Activated naive CD8-positive, alpha-beta T cell treated with anti-CD3 and anti-CD28 coated beads, Interleukin-2, amount 10 ng/mL, durations not matched to agents 7 days and 5 days (primary cell): ENCODE results near the gene MINDY4B. TPM values are rescaled to one million over a fixed set of nuclear protein-coding genes. Genes with fewer than 3 reads are reported as not detected.
"Not testable (repeated sequence)": the region's sequence is repeated elsewhere in the genome, so short reads cannot be mapped to it uniquely, and the experiment has no call there.

ENCODE experiments used
- ATAC-seq: fragments of 150-1000 bp; cut with Tn5 transposase; one replicate; pipeline ENCODE4 v1.10.0; 2021; ENCODE audit warnings: low read depth, moderate library complexity
- POLR2A ChIA-PET: fragments of 350-600 bp; sonication (Branson Sonifier 250); formaldehyde crosslinking; loops from one replicate; lab custom pipeline; 2021; ENCODE audit warnings: antibody characterized with exemption; lab: Charles Lee
- DNase-seq: peaks from one replicate; pipeline ENCODE4 v3.0.0; 2021
- H3K27ac Mint-ChIP-seq: one replicate; pipeline ENCODE4 v1.8.0; 2022; ENCODE audit warnings: mild to moderate bottlenecking, mixed read lengths
- H3K27me3 Mint-ChIP-seq: one replicate; pipeline ENCODE4 v1.8.0; 2022; ENCODE audit warnings: mild to moderate bottlenecking, moderate library complexity, mixed read lengths
- H3K36me3 Mint-ChIP-seq: one replicate; pipeline ENCODE4 v1.8.0; 2021; ENCODE audit warnings: mild to moderate bottlenecking, mixed read lengths
- H3K4me1 Mint-ChIP-seq: one replicate; pipeline ENCODE4 v1.8.0; 2021; ENCODE audit warnings: mixed read lengths
- H3K4me3 Mint-ChIP-seq: one replicate; pipeline ENCODE4 v1.8.0; 2022; ENCODE audit warnings: mild to moderate bottlenecking, moderate library complexity, mixed read lengths
- H3K9me3 Mint-ChIP-seq: one replicate; pipeline ENCODE4 v1.8.0; 2021; ENCODE audit warnings: mixed read lengths
- total RNA-seq, 2 experiments: library from RNA; stranded (reverse); gene quantifications; one replicate each; pipeline ENCODE4 v1.2.3, GENCODE V29; 2021

MINDY4B gene
- total RNA-seq, 2 experiments from 2014 or later: not detected

- POLR2A ChIA-PET, DNase-seq, H3K9me3 Mint-ChIP-seq, H3K27ac Mint-ChIP-seq, H3K4me3 Mint-ChIP-seq, H3K4me1 Mint-ChIP-seq, H3K36me3 Mint-ChIP-seq, ATAC-seq: not testable (repeated sequence)
- H3K27me3 Mint-ChIP-seq: peaks cover 11% of the 10 kb centered on the region
These were observed 47.3 kb downstream of the MINDY4B start for GRCh38 chr3:150857936-150858335.

DNA sequence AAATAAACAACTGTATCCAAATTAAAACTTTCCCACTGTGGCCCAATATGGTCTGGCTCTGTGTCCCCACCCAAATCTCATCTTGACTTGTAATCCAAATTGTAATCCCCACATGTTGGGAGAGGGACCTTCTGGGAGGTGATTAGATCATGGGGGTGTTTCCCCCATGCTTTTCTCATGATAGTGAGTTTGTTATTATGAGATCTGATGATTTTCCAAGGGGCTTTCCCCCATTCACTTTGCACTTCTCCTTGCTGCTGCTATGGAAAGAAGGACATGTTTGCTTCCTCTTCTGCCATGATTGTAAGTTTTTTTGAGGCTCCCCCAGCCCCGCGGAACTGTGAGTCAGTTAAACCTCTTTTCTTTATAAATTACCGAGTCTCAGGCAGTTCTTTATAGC is 55.0 kb downstream of the MINDY4B start:
- POLR2A ChIA-PET: no interaction called here

GRCh38 chr3:150848864-150849263 is 56.4 kb downstream of the MINDY4B start:
- no peak overlapping the region for H3K27ac Mint-ChIP-seq
- H3K36me3 Mint-ChIP-seq: no peaks in the 10 kb centered on the region
- H3K4me3 Mint-ChIP-seq: no peak overlapping the region
- peaks cover 2% of the 10 kb centered on the region for H3K4me1 Mint-ChIP-seq
- peaks cover 4% of the 10 kb centered on the region for H3K9me3 Mint-ChIP-seq
- H3K27me3 Mint-ChIP-seq: peaks cover 8% of the 10 kb centered on the region
- DNase-seq (no peak), ATAC-seq (no peak)
- POLR2A ChIA-PET: no interaction called here

More for the DNA sequence above, 55.0 kb downstream of the MINDY4B start:
- Mint-ChIP-seq H3K36me3 (no peaks in the 10 kb centered on the region), H3K27me3 (peaks cover 3% of the 10 kb centered on the region), H3K4me3 (no peak overlapping the region), H3K27ac (no peak overlapping the region), H3K4me1 (no peaks in the 10 kb centered on the region), H3K9me3 (peaks cover 4% of the 10 kb centered on the region)
- ATAC-seq: no peak
- DNase-seq: no peak

DNA sequence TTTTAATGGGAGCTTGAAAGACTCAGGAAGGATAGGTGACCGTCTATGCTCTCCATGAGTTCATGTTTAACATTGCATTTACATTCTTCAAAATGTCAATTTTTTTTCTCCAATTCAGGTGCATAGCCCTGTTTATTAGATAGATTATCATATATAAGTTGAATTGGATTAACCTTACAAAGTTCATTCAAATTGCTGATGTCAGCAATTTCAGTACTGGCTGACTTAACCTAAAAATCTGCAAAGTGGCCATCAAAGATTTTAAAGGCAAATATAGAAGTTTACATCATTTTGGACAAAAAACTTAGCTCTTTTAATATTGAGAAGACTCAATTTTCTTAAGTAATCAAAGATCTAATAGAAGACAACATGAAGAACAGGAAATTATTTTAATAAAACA is 57.8 kb downstream of the MINDY4B start:
- DNase-seq (no peak), ATAC-seq (no peak)
- Mint-ChIP-seq H3K4me3 (no peak overlapping the region), H3K27ac (no peak overlapping the region), H3K4me1 (peaks cover 2% of the 10 kb centered on the region), H3K27me3 (peaks cover 9% of the 10 kb centered on the region), H3K36me3 (no peaks in the 10 kb centered on the region), H3K9me3 (peaks cover 4% of the 10 kb centered on the region)
- POLR2A ChIA-PET: no interaction called here

- Mint-ChIP-seq H3K4me3 (no peak overlapping the region), H3K4me1 (peaks cover 2% of the 10 kb centered on the region), H3K36me3 (no peaks in the 10 kb centered on the region), H3K27ac (no peak overlapping the region), H3K9me3 (no peaks in the 10 kb centered on the region), H3K27me3 (peaks cover 12% of the 10 kb centered on the region)
- ATAC-seq: no peak
- no peak for DNase-seq
- POLR2A ChIA-PET: no interaction called here
These were observed 60.8 kb downstream of the MINDY4B start for GRCh38 chr3:150844484-150844883.

- POLR2A ChIA-PET: no interaction called here
- no peak for DNase-seq
- H3K9me3 Mint-ChIP-seq: no peaks in the 10 kb centered on the region
- no peak overlapping the region for H3K4me3 Mint-ChIP-seq
- no peak for ATAC-seq
- peaks cover 16% of the 10 kb centered on the region for H3K27me3 Mint-ChIP-seq
- H3K27ac Mint-ChIP-seq: no peak overlapping the region
- no peaks in the 10 kb centered on the region for H3K36me3 Mint-ChIP-seq
- H3K4me1 Mint-ChIP-seq: peaks cover 2% of the 10 kb centered on the region
These were observed 62.0 kb downstream of the MINDY4B start for GRCh38 chr3:150843241-150843640.

- Mint-ChIP-seq H3K27ac (no peak overlapping the region), H3K36me3 (no peaks in the 10 kb centered on the region), H3K27me3 (peaks cover 14% of the 10 kb centered on the region), H3K4me1 (peaks cover 2% of the 10 kb centered on the region), H3K4me3 (no peak overlapping the region), H3K9me3 (no peaks in the 10 kb centered on the region)
- POLR2A ChIA-PET: no interaction called here
- ATAC-seq (no peak), DNase-seq (no peak)
These were observed 64.3 kb downstream of the MINDY4B start for GRCh38 chr3:150840802-150841515.

DNA sequence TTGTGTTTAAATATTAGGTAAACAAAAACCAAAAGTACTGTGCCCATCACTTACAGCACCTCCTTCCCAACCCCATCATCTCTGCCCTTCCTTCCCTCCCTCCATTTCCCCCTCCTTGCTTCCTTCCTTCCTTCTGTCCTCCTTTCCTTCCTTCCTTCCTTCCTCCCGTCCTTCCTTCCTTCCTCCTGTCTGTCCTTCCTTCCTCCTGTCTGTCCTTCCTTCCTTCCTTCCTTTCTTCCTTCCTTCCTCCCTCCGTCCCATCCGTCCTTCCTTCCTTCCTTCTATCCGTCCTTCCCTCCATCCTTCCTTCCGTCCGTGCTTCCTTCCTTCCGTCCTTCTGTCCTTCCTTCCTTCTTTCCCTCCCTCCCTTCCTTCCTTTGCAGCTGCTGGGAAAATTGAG is 74.5 kb downstream of the MINDY4B start:
- H3K27ac Mint-ChIP-seq: no peak overlapping the region
- no peaks in the 10 kb centered on the region for H3K36me3 Mint-ChIP-seq
- H3K27me3 Mint-ChIP-seq: peaks cover 14% of the 10 kb centered on the region
- peaks cover 4% of the 10 kb centered on the region for H3K4me1 Mint-ChIP-seq
- POLR2A ChIA-PET: no interaction called here
- DNase-seq: no peak
- ATAC-seq: no peak
- no peak overlapping the region for H3K4me3 Mint-ChIP-seq
- no peaks in the 10 kb centered on the region for H3K9me3 Mint-ChIP-seq

DNA sequence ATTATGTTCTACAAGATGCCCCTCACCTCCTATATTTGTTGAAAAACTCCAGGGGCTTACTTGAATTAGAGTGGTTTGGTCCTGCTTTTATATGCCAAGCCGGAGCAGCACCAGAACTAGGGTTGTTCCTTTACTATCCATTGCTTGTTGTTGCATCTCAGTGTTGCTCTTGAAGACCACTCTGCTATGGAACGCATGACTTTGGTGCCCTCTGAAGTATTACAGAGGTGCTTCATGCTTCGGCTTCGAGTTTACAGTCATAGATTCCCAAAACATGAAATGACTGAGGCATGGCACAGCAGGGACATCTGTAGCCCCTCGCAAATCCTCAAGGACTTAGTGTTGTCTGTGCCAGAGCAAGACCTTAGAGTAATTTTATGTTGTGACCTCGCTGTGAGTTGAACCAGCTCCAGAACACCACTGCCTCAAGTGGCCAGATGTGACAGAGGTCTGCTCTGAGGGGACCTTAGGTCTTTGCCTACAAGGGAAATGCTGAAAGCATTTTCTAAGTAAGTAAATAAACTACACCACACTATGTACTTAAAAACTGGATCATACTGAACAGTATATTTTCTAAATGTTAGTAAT is 75.1 kb downstream of the MINDY4B start:
- Mint-ChIP-seq H3K27ac (no peak overlapping the region), H3K36me3 (no peaks in the 10 kb centered on the region), H3K9me3 (no peaks in the 10 kb centered on the region), H3K4me1 (peaks cover 4% of the 10 kb centered on the region), H3K27me3 (peaks cover 14% of the 10 kb centered on the region), H3K4me3 (no peak overlapping the region)
- DNase-seq (no peak), ATAC-seq (no peak)
- POLR2A ChIA-PET: no interaction called here

- Mint-ChIP-seq H3K4me1 (peaks cover 4% of the 10 kb centered on the region), H3K27me3 (peaks cover 14% of the 10 kb centered on the region), H3K36me3 (no peaks in the 10 kb centered on the region), H3K4me3 (no peak overlapping the region), H3K9me3 (no peaks in the 10 kb centered on the region), H3K27ac (no peak overlapping the region)
- ATAC-seq (no peak), DNase-seq (no peak)
- POLR2A ChIA-PET: no interaction called here
These were observed 75.8 kb downstream of the MINDY4B start for GRCh38 chr3:150829408-150829807.

DNA sequence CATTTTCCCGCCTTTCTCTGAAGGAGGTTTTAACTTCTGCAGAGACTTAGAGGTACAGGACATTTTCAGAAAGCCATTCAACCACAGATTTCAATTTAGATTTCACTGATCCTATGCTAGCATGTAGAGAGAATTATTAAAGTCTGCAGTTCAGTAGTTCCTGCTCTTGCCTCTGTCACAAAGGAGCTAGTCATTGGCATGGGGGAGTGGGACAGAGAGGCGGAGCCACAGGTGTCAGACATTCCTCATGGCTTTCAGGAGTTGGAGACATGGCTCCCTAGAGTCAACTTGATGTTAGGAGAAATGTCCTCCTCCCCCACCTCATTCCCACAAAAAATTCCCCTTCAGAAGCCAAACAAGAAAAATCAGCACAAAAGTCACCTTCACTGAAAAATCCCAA is 76.2 kb downstream of the MINDY4B start:
- POLR2A ChIA-PET: no interaction called here
- no peak overlapping the region for H3K4me3 Mint-ChIP-seq
- peaks cover 14% of the 10 kb centered on the region for H3K27me3 Mint-ChIP-seq
- no peaks in the 10 kb centered on the region for H3K9me3 Mint-ChIP-seq
- H3K27ac Mint-ChIP-seq: no peak overlapping the region
- ATAC-seq (no peak), DNase-seq (no peak)
- no peaks in the 10 kb centered on the region for H3K36me3 Mint-ChIP-seq
- H3K4me1 Mint-ChIP-seq: peaks cover 4% of the 10 kb centered on the region

DNA sequence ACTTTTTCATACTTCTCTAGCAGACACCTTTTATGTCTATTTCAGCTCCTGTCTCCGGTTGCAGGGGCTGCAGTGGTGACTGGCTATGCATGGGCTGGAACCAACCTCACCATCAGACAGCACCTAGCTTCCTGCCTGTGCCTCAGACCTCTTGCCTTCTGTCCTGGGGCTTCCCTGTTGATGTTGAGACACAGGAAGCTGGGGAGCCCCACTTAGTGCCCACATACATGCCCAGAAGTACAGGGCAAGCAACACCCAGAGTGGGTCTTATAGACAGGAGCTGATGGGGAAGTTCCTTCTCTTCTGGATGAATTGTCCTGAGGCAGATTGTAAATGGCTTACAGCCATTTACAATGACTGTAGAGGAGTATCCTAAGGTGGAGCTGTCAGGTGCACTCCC is 77.0 kb downstream of the MINDY4B start:
- no peak for ATAC-seq
- Mint-ChIP-seq H3K27ac (no peak overlapping the region), H3K4me1 (peaks cover 4% of the 10 kb centered on the region)

GRCh38 chr3:150826466-150827282 is 78.6 kb downstream of the MINDY4B start:
- H3K9me3 Mint-ChIP-seq: no peaks in the 10 kb centered on the region
- no peak overlapping the region for H3K4me3 Mint-ChIP-seq
- DNase-seq: no peak
- H3K36me3 Mint-ChIP-seq: no peaks in the 10 kb centered on the region
- H3K27ac Mint-ChIP-seq: no peak overlapping the region
- H3K27me3 Mint-ChIP-seq: peaks cover 16% of the 10 kb centered on the region
- POLR2A ChIA-PET: interaction anchor here (0.5 kb wide), 1 partner anchor 29 kb away, joined by 5 read pairs; no protein-coding TSS in a partner anchor
- peaks cover 4% of the 10 kb centered on the region for H3K4me1 Mint-ChIP-seq
- no peak for ATAC-seq

More for the DNA sequence above, 77.0 kb downstream of the MINDY4B start:
- Mint-ChIP-seq H3K9me3 (no peaks in the 10 kb centered on the region), H3K36me3 (no peaks in the 10 kb centered on the region), H3K4me3 (no peak overlapping the region), H3K27me3 (peaks cover 14% of the 10 kb centered on the region)
- DNase-seq: no peak
- POLR2A ChIA-PET: no interaction called here
